Endothelial cell of umbilical vein (primary cell): Measurements from ENCODE around the gene PDE3B.

Experiments used
- EZH2 ChIP-seq: IDR thresholded peaks from 2 replicates; pipeline ENCODE4 v1.6.1; 2012; ENCODE audit warnings: borderline replicate concordance, low read depth, mild to moderate bottlenecking, moderate library complexity, low read length, inconsistent platforms; ENCODE audit not compliant: severe bottlenecking
- JUN ChIP-seq: IDR thresholded peaks from 2 replicates; pipeline ENCODE4 v1.6.1; 2011; ENCODE audit warnings: borderline replicate concordance, low read depth; ENCODE audit not compliant: insufficient read length, insufficient read depth

GRCh38 chr11:14702760-14703159 lies 59.2 kb downstream of the PDE3B start:
- TF ChIP-seq EZH2 = no peak
- no peak for TF ChIP-seq JUN
